Hepatocyte (in vitro differentiated cells): ENCODE results near the gene AGTPBP1.

Experiments used
- CTCF ChIP-seq: fragments of 200-600 bp; sonication (generic); IDR thresholded peaks from 2 replicates; pipeline ENCODE4 v1.5.1; 2016; ENCODE audit warnings: antibody characterized with exemption, mild to moderate bottlenecking; ENCODE audit not compliant: poor library complexity
- EZH2 ChIP-seq: fragments of 200-600 bp; sonication (generic); IDR thresholded peaks from 2 replicates; pipeline ENCODE4 v1.6.1; 2016; ENCODE audit warnings: antibody characterized with exemption, mild to moderate bottlenecking, borderline replicate concordance
- EZH2phosphoT487 ChIP-seq: fragments of 200-600 bp; sonication (generic); IDR thresholded peaks from one replicate; pipeline ENCODE4 v1.6.1; 2018; ENCODE audit warnings: antibody characterized with exemption, mild to moderate bottlenecking, low read depth, moderate library complexity; ENCODE audit not compliant: unreplicated experiment, severe bottlenecking

GRCh38 chr9:85715587-85715986 lies 26.2 kb downstream of the AGTPBP1 start:
- TF ChIP-seq CTCF: no peak
- no peak for TF ChIP-seq EZH2
- no peak for TF ChIP-seq EZH2phosphoT487
